ENCODE measurements around the gene GJD2.

GRCh38 chr15:34721157-34721801 is 33.5 kb downstream of the GJD2 start:
- TF ChIP-seq POLR2AphosphoS5 (IDR thresholded peaks at IDR 0.05; ENCODE audit: borderline replicate concordance, low read depth, low read length) (no peak), EZH2 (IDR thresholded peaks at IDR 0.05) (no peak)
